NCI-H82 (cell line): ENCODE results near the gene PSMD12.
"Not testable (repeated sequence)": the region's sequence is repeated elsewhere in the genome, so short reads cannot be mapped to it uniquely, and the experiment has no call there.

Experiments
- DNase-seq: peaks from one replicate; lab custom pipeline; 2025; lab: John Stamatoyannopoulos, UW

PSMD12 gene

DNA sequence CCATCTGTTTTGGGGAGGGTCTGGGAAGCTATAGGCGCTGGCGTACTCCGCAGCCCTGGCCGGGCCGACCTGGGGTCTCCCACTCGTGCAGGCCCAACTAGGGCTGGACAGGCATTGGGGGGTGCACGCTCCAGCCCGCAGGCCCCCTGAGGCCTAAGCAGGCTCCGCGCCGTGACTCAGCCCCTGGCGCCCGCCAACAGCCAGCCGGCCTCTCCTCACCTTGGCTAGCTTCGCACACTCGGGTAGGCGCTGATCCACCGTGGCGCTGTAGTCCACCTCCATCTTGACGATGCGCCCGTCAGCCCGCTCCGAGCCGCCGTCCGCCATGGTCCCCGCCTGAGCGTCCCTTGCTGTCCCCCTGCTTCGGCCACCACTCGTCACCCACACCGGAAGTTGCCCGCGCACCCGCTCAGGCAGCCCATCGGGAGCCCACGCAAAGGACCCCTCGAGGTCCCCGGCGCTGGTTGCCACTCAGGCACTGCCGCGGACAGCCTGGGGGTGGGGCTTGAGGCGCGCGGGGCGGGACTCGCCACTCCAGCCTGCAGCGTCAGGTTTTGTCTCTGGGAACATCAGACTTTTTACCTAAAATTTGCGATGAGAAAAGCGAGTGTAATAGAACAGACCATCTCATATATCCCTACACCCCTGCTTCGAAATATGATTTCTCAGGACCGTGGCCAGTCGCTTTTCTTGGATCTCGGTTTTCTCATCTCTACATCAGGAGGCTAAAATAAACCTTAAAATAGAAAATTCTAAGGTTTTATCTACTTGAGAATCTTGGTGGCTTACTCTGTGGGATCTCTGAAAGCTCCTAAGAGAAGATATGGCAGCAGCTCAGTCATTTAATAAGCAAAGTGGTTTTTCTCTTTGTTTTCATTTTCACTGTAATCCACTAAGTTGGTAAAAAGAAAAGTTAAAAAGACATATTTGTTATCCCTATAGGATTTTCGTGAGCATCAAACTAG, at the start of gene PSMD12:
PSMD12 (minus strand) TSS at position 385 of the 965 bp plus-strand sequence; CDS start at position 327, 58 bp downstream.
- DNase-seq, result peak; percentile 93

GRCh38 chr17:67415291-67415690, 48.9 kb upstream of the PSMD12 start:
- no peak for DNase-seq

GRCh38 chr17:67414559-67414958, 48.2 kb upstream of the PSMD12 start:
- DNase-seq, result no peak

GRCh38 chr17:67414130-67414529, 47.8 kb upstream of the PSMD12 start:
- DNase-seq, result no peak

- DNase-seq, result no peak
Measured at GRCh38 chr17:67413388-67413787, 47.0 kb upstream of the PSMD12 start.

DNA sequence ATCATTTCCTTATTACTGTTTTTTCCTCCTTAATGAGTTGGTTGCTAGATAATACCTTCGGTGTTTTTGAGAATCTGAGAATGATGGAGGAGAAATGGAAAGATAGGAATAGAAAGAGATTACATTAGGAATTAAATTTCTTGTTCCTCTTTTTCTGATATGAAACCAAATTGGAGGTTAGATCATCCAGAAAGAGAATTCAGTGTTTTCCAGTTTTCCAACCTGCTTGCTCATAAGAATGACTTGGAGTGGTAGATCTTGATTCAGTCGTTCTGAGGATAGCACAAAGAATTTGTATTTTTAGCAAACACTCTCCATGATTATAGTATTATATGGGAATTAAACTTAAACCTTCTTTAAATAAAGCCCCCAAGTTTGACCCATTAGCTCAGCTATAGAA, 46.6 kb upstream of the PSMD12 start:
- no peak for DNase-seq

GRCh38 chr17:67412032-67412431, 45.7 kb upstream of the PSMD12 start:
- no peak for DNase-seq

- DNase-seq, result no peak
Measured at GRCh38 chr17:67411397-67411796, 45.0 kb upstream of the PSMD12 start.

- not testable (repeated sequence) for DNase-seq
Measured at GRCh38 chr17:67408455-67408830, 42.1 kb upstream of the PSMD12 start.

GRCh38 chr17:67403483-67403882, 37.1 kb upstream of the PSMD12 start:
- DNase-seq, result peak; percentile 80

- DNase-seq, result no peak
Measured at GRCh38 chr17:67403065-67403464, 36.7 kb upstream of the PSMD12 start.

DNA sequence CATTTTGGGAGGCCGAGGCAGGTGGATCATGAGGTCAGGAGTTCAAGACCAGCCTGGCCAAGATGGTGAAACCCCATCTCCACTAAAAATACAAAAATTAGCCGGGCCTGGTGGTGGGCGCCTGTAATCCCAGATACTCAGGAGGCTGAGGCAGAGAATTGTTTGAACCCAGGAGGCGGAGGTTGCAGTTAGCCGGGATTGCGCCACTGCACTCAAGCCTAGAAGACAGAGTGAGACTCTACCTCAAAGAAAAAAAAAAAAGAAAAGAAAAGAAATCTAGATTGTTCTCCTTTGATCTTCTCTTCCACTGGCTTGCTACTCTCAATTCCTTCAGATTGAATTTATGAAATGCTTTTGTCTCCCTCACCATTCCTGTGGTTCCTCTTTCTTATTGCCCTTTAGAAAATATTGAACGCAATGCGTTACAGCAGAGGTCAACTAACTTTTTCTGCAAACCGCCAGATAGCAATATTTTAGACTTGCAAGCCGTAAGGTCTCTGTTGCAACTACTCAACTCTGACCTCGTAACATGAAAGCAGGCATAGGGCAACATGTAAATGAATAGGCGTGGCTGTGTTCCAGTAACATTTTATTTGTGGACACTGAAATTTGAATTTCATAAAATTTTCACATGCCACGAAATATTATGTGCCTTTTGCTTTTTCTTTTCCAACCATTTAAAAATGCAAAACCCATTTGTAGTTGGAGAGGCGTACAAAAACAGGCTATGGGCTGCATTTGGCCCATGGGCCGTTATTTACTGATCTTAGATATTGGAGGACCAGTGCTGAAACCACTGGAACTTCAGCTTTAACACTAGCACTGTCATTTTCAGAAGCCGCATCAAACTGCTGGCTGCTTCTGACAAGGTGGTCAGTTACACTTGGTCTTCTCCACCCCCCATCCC, 35.5 kb upstream of the PSMD12 start:
- DNase-seq, result no peak

GRCh38 chr17:67401106-67401505, 34.7 kb upstream of the PSMD12 start:
- no peak for DNase-seq

- peak; percentile 14 for DNase-seq
Measured at GRCh38 chr17:67400193-67400592, 33.8 kb upstream of the PSMD12 start.

- no peak for DNase-seq
Measured at GRCh38 chr17:67399676-67400075, 33.3 kb upstream of the PSMD12 start.

- DNase-seq, result no peak
Measured at GRCh38 chr17:67393809-67394397, 27.5 kb upstream of the PSMD12 start.

DNA sequence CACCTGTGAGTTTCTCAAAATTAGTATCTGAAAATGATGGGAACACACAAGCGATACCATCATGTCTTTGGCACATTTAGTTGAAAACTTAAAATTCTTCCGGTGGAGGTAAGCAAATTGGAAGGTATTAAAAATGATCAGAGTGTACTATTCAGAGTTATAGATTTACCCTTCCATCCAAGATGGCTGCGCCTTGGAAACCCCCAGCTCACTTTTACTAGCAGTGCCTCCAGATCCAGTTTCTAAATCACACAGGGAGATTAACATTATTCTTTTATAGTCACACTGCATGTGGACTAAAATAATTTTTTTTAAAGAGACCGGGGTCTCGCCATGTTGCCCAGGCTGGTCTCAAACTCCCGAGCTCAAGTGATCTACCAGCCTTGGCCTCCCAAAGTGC, 25.7 kb upstream of the PSMD12 start:
- no peak for DNase-seq

DNA sequence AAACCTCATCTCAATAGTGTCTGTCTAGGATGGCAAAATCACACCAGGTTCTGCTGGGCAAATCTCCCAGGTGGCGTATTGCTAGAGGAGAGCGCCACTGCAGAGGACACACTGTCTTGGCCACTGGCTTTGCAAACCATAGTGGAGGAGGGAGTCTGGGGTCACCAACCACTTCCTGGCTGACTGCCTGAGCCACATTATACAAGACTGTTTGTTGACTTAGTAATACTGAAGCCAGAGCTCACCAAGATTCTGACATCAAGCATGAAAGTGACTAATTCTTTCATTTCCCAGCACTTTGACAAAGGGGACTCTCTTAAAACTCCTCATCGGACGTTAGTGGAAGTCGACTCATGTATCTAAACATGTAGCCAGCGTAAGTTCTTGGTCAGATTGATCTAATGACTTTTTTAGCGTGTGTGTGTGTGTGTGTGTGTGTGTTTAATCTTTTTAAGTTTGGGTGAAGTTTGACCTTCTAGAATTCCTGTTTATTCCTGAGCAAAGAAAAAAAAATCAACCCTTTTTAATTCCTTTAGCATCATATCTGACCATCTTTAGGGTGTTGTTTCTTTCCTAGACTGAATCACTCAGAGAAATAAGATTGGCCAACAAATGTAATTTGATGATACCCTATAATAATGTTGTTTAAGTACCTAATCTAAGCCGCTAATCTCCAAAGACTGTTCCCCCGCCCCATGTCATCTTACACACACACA, 24.4 kb upstream of the PSMD12 start:
- peak; percentile 77 for DNase-seq

DNA sequence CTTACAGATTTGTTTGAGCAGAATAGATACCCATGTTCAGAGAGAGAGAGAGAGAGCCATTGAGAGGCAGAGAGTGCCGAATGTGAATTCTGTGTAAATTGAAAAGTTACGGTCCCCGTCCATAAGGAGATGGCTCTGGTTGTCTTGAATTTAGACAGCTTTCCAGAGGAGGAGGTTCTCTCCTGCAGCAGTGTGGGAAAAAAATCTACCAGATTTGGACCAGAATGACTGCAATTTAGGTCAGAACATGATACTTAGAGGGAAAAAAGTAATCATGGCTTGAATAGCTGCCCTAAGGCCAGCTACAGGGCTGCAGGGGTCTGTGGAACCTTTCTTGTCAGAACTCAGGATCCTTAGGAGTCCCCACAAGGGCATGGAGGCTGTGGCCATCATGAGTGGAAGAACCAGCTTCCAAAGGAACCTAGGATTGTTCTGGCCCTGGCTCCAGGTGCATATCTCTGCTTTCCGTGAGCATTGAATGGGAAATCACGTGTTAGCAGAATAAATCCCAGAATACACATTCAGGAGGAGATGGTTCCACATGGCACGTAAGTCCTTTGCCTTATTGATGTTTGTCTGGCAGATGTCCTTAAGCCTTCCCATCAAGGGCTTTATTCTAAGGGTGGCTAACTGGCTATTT, 23.7 kb upstream of the PSMD12 start:
- peak; percentile 79 for DNase-seq

DNA sequence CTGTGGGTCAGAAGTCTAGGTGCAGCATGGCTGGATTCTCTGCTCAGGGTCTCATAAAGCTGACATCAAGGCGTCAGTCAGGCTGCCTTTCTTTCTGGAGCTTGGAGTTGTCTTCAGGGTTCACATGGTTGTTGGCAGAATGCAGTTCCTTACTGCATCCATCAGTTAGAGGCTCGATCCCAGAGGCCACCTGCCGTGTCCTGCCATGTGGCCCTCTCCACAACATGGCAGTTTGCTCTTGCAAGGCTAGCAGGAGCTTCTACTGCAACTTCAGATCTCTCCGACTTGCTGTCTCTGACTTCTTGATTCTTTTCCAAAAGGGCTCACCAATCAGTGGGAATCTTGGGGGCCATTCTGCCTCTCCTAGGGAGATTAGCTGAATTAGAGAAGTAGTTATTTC, 22.6 kb upstream of the PSMD12 start:
- peak; percentile 28 for DNase-seq

GRCh38 chr17:67388536-67388935, 22.2 kb upstream of the PSMD12 start:
- DNase-seq, result not testable (repeated sequence)
